Astrocyte (in vitro differentiated cells and primary cell): ENCODE data around the gene CCDC102B. TPM values are rescaled to one million over a fixed set of nuclear protein-coding genes. Genes with fewer than 3 reads are reported as not detected.

Experiments
- DNase-seq: peaks from one replicate; pipeline ENCODE4 v3.0.0-alpha.2; 2010; ENCODE audit warnings: low read depth
- FAIRE-seq: peaks from 2 replicates; lab custom pipeline; 2011; peaks lifted over from hg19 to GRCh38; lab: Jason Lieb, UNC
- H2AFZ ChIP-seq: 2 replicates; pipeline ENCODE4 v1.6.0; 2012; ENCODE audit warnings: low read depth, low read length, inconsistent platforms
- H3K27ac ChIP-seq: 2 replicates; pipeline ENCODE4 v1.5.1; 2011; ENCODE audit warnings: low read depth, low read length, inconsistent platforms
- H3K27me3 ChIP-seq: 2 replicates; pipeline ENCODE4 v1.6.0; 2011; ENCODE audit warnings: low read length, inconsistent platforms; ENCODE audit not compliant: insufficient read depth
- H3K36me3 ChIP-seq: 2 replicates; pipeline ENCODE4 v1.5.1; 2011; ENCODE audit warnings: low read length, inconsistent platforms; ENCODE audit not compliant: insufficient read depth
- H3K4me1 ChIP-seq: 2 replicates; pipeline ENCODE4 v1.5.1; 2011; ENCODE audit warnings: low read length, inconsistent platforms; ENCODE audit not compliant: insufficient read depth
- H3K4me2 ChIP-seq: 2 replicates; pipeline ENCODE4 v1.6.0; 2012; ENCODE audit warnings: low read length, inconsistent platforms
- H3K4me3 ChIP-seq: 2 replicates; pipeline ENCODE4 v1.5.1; 2011; ENCODE audit warnings: low read depth, mild to moderate bottlenecking, low read length, inconsistent platforms; ENCODE audit not compliant: insufficient read depth
- H3K79me2 ChIP-seq: 2 replicates; pipeline ENCODE4 v1.6.0; 2012; ENCODE audit warnings: mild to moderate bottlenecking, low read length, inconsistent platforms; ENCODE audit not compliant: insufficient read depth
- H3K9ac ChIP-seq: 2 replicates; pipeline ENCODE4 v1.6.0; 2012; ENCODE audit warnings: mild to moderate bottlenecking, low read length, inconsistent platforms
- H3K9me3 ChIP-seq: 2 replicates; pipeline ENCODE4 v1.5.1; 2012; ENCODE audit warnings: low read depth, mild to moderate bottlenecking, low read length, inconsistent platforms; ENCODE audit not compliant: insufficient read depth
- H4K20me1 ChIP-seq: 2 replicates; pipeline ENCODE4 v1.6.0; 2012; ENCODE audit warnings: low read length, inconsistent platforms; ENCODE audit not compliant: insufficient read depth
- H3K27ac Mint-ChIP-seq: one replicate; pipeline ENCODE4 v1.8.0; 2021; ENCODE audit warnings: mild to moderate bottlenecking, mixed read lengths; ENCODE audit not compliant: unreplicated experiment
- H3K27me3 Mint-ChIP-seq: one replicate; pipeline ENCODE4 v1.8.0; 2021; ENCODE audit warnings: low read depth, mixed read lengths; ENCODE audit not compliant: unreplicated experiment
- H3K36me3 Mint-ChIP-seq: one replicate; pipeline ENCODE4 v1.8.0; 2021; ENCODE audit warnings: low read depth, mixed read lengths; ENCODE audit not compliant: unreplicated experiment
- H3K4me1 Mint-ChIP-seq: one replicate; pipeline ENCODE4 v1.8.0; 2021; ENCODE audit warnings: low read depth, mixed read lengths; ENCODE audit not compliant: unreplicated experiment
- H3K4me3 Mint-ChIP-seq: one replicate; pipeline ENCODE4 v1.8.0; 2021; ENCODE audit warnings: mild to moderate bottlenecking, moderate library complexity, mixed read lengths; ENCODE audit not compliant: unreplicated experiment
- H3K9me3 Mint-ChIP-seq: one replicate; pipeline ENCODE4 v1.8.0; 2021; ENCODE audit warnings: mild to moderate bottlenecking, mixed read lengths; ENCODE audit not compliant: unreplicated experiment
- EZH2 ChIP-seq: IDR thresholded peaks from 2 replicates; pipeline ENCODE4 v1.6.1; 2012; ENCODE audit warnings: mild to moderate bottlenecking, low read length, inconsistent platforms; ENCODE audit not compliant: insufficient read depth
- total RNA-seq: library from RNA; stranded (reverse); gene quantifications from 2 replicates; pipeline ENCODE4 v1.2.1, GENCODE V29; 2021
- TF ChIP-seq, protein P1 (sequence below): IDR thresholded peaks from 2 replicates; pipeline ENCODE4 v1.5.1; 2011; ENCODE audit warnings: low read depth, mild to moderate bottlenecking, inconsistent platforms, low read length, moderate library complexity; ENCODE audit not compliant: insufficient read depth

The CCDC102B gene
- total RNA-seq, 1 donor from 2014 or later: 7.9 TPM

DNA sequence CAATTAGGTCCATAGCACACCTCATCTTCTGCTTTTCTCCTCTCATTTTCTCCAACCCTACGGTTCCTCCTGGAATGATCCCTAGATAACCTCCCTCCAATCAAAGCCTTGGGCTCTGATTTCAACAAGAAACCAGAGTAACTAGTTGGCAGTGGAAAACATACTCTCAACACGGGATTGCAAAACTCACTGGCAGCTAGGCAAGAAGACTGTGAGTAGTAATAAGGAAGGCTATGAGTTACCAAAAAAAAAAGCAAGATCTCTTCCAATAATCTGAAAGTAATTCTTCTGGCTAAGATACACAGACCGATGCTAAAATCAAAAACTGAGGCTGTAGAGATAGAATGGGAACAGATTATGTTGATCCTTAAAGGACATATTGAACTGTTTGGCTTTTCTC, 28.4 kb upstream of the CCDC102B start:
- no peaks in the 10 kb centered on the region for H3K36me3 Mint-ChIP-seq
- no peaks in the 10 kb centered on the region for H3K27me3 ChIP-seq
- no peak overlapping the region for H3K9ac ChIP-seq
- H4K20me1 ChIP-seq: no peaks in the 10 kb centered on the region
- no peak overlapping the region for H3K27ac Mint-ChIP-seq
- no peak for FAIRE-seq
- H3K4me1 ChIP-seq: no peaks in the 10 kb centered on the region
- H3K4me3 Mint-ChIP-seq: no peak overlapping the region
- no peaks in the 10 kb centered on the region for H3K79me2 ChIP-seq
- H3K36me3 ChIP-seq: no peaks in the 10 kb centered on the region
- H3K4me3 ChIP-seq: no peak overlapping the region
- no peak overlapping the region for H3K27ac ChIP-seq
- H3K4me1 Mint-ChIP-seq: peaks cover 4% of the 10 kb centered on the region
- H3K4me2 ChIP-seq: no peak overlapping the region
- no peak overlapping the region for H2AFZ ChIP-seq
- no peaks in the 10 kb centered on the region for H3K9me3 Mint-ChIP-seq
- no peak for DNase-seq
- no peaks in the 10 kb centered on the region for H3K27me3 Mint-ChIP-seq
- no peaks in the 10 kb centered on the region for H3K9me3 ChIP-seq
- no peak for TF ChIP-seq EZH2
- TF ChIP-seq, protein P1, sequence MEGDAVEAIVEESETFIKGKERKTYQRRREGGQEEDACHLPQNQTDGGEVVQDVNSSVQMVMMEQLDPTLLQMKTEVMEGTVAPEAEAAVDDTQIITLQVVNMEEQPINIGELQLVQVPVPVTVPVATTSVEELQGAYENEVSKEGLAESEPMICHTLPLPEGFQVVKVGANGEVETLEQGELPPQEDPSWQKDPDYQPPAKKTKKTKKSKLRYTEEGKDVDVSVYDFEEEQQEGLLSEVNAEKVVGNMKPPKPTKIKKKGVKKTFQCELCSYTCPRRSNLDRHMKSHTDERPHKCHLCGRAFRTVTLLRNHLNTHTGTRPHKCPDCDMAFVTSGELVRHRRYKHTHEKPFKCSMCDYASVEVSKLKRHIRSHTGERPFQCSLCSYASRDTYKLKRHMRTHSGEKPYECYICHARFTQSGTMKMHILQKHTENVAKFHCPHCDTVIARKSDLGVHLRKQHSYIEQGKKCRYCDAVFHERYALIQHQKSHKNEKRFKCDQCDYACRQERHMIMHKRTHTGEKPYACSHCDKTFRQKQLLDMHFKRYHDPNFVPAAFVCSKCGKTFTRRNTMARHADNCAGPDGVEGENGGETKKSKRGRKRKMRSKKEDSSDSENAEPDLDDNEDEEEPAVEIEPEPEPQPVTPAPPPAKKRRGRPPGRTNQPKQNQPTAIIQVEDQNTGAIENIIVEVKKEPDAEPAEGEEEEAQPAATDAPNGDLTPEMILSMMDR: no peak

DNA sequence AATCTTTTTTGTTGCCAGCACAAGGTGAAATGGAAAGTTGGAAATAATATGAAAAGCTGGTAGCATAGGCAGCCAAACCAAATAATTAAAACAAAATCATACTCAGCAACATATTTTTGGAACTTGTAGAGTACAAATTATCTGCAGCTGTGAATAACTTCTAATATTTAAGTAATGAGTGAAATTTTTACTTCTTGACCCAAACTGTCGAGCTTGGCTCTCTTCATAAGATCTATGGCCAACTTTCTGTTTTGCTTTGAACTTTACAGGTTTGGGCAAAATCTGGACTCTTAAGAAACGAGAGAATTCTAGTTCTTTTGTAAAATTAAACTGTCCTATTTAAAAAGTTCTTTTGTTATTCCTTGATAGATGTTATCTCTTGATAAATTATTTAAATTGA, 25.6 kb upstream of the CCDC102B start:
- DNase-seq: no peak
- H2AFZ ChIP-seq: no peak overlapping the region
- no peaks in the 10 kb centered on the region for H3K27me3 ChIP-seq
- no peak overlapping the region for H3K4me3 ChIP-seq
- Mint-ChIP-seq H3K9me3 (no peaks in the 10 kb centered on the region), H3K27ac (no peak overlapping the region), H3K36me3 (no peaks in the 10 kb centered on the region), H3K4me1 (peaks cover 1% of the 10 kb centered on the region), H3K4me3 (no peak overlapping the region), H3K27me3 (no peaks in the 10 kb centered on the region)
- no peak overlapping the region for H3K27ac ChIP-seq
- no peak overlapping the region for H3K9ac ChIP-seq
- H3K79me2 ChIP-seq: no peaks in the 10 kb centered on the region
- no peak for FAIRE-seq
- no peaks in the 10 kb centered on the region for H4K20me1 ChIP-seq
- H3K36me3 ChIP-seq: no peaks in the 10 kb centered on the region
- no peaks in the 10 kb centered on the region for H3K4me1 ChIP-seq
- no peak overlapping the region for H3K4me2 ChIP-seq
- H3K9me3 ChIP-seq: no peaks in the 10 kb centered on the region
- TF ChIP-seq, protein P1: no peak
- TF ChIP-seq EZH2: no peak

DNA sequence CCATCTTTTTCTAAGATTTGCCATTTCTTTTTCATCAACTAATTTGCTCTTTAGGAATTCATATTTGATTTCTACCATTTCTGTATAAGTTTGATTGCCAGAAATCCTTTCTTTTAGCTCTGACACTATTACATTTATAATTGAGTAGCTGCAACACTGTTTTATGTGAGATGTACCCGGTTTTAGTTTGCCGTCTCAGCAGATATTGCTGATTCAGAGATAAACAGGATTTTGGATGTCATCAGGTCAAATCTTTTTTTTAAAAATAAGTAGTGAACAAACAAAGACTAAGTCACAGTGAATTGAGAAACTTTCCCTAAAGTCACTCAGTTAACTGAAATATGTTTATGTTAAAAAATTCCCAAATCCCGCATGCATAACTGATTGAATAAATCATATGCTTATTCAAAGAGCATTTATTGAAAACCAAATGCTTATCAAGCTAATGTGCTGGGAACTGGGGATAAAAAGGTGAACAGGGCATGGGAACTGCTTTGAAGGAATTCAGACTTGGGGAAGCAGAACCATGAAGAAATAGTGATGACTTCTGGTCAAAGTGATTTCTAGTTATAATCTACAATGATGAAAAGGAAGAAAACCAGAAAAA, 19.5 kb upstream of the CCDC102B start:
- Mint-ChIP-seq H3K36me3 (no peaks in the 10 kb centered on the region), H3K4me3 (no peak overlapping the region), H3K9me3 (no peaks in the 10 kb centered on the region), H3K27me3 (no peaks in the 10 kb centered on the region), H3K27ac (no peak overlapping the region), H3K4me1 (no peaks in the 10 kb centered on the region)
- Histone ChIP-seq H2AFZ (no peak overlapping the region), H3K27ac (no peak overlapping the region), H3K36me3 (no peaks in the 10 kb centered on the region), H3K4me2 (no peak overlapping the region), H3K9ac (no peak overlapping the region), H3K27me3 (no peaks in the 10 kb centered on the region), H3K79me2 (no peaks in the 10 kb centered on the region), H3K4me3 (no peak overlapping the region), H3K4me1 (no peaks in the 10 kb centered on the region), H3K9me3 (no peaks in the 10 kb centered on the region), H4K20me1 (no peaks in the 10 kb centered on the region)
- DNase-seq (no peak), FAIRE-seq (no peak)
- TF ChIP-seq, protein P1: no peak
- TF ChIP-seq EZH2: no peak
